Measurements from ENCODE around the gene MAD1L1.

DNA sequence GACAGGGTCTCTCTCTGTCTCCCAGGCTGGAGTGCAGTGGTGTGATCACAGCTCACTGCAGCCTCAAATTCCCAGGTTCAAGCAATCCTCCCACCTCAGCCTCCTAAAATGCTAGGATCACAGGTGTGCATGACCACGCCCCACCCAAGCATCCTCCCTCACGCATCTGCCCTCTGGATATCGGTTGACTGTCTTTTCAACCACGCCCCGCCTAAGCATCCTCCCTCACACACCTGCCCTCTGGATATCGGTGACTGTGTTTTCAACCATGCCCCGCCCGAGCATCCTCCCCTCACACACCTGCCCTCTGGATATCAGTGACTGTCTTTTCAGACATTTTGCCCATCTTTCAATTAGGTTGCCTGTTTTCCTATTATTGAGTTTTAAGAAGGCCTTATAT is 140.5 kb downstream of the MAD1L1 start:
- TF ChIP-seq POLR2A (IDR thresholded peaks at IDR 0.05) (no peak), EP300 (IDR thresholded peaks at IDR 0.05) (no peak)
- TF ChIP-seq, protein P1, sequence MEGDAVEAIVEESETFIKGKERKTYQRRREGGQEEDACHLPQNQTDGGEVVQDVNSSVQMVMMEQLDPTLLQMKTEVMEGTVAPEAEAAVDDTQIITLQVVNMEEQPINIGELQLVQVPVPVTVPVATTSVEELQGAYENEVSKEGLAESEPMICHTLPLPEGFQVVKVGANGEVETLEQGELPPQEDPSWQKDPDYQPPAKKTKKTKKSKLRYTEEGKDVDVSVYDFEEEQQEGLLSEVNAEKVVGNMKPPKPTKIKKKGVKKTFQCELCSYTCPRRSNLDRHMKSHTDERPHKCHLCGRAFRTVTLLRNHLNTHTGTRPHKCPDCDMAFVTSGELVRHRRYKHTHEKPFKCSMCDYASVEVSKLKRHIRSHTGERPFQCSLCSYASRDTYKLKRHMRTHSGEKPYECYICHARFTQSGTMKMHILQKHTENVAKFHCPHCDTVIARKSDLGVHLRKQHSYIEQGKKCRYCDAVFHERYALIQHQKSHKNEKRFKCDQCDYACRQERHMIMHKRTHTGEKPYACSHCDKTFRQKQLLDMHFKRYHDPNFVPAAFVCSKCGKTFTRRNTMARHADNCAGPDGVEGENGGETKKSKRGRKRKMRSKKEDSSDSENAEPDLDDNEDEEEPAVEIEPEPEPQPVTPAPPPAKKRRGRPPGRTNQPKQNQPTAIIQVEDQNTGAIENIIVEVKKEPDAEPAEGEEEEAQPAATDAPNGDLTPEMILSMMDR (IDR thresholded peaks at IDR 0.05), result no peak
